ENCODE results near the gene CALCR.

Gene CALCR

DNA sequence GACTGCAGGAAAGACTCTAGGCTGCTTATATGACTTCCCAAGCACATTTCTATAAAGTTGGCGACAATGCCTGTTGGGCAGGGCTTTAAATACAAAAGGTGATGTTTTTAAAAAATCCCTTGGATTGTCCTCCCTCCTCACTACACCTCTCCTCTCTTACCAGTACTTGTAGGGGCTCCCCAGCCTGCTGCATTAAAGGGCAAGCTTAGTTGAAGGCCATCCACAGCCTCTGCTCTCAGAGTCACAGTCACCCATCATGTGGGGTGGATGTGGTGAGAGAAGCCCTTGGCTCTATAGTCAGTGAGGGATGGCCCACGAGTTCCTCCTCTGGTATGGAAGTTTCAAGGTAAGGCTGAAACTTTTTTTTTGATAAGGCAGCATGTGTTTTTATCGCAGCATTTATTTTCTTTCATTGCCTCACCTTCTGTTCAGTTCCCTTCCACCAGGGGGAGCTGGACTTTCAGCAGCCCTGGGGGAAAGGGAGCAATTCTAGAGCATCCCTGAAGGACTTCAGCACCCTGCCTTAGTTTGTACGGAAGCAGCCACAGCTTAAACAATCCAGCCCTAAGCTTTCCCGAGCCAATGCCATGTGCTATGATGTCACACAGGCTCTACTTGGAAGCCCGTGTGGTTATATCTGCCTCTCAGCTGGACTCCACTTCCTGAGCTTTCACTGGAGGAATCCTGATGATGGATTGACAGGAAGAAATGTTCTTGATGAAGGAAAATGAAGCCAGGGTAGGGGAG, 131.9 kb downstream of the CALCR start:
- no peak for FAIRE-seq

DNA sequence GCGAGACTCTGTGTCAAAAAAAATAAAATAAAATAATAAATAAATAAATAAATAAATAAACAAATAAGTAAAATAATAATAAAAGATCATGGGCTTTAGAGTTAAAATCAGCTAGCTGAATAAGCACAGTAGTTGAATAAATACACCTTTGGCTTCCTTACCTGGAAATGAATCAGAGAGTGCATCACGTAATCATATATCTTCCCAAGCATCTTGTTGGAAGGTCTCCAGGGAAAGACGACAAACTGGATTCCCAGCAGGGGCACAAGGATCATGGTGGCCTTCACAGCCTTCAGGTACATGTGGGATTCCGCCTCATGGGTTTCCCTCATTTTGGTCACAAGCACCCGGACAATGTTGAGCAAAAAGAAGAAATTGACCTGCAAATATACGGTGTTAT, 138.7 kb downstream of the CALCR start:
- FAIRE-seq, result no peak

DNA sequence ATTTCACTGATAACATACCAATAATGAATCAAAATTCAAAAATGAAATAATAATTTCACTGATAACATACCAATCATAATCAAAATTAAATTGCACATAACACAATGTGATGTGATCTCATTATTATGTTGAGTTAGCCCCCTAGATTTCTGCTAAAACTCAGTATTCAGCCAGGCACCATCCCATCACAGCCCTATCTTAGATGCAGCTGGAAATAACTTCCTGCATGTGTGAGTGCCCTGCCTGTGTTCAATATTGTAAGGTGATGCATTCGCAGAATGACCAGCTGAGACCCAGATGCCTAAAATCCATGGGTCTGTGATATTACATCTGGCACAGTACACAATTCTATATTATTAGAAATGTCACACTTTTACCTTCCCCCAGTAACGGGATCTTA, 142.4 kb downstream of the CALCR start:
- FAIRE-seq, result no peak

DNA sequence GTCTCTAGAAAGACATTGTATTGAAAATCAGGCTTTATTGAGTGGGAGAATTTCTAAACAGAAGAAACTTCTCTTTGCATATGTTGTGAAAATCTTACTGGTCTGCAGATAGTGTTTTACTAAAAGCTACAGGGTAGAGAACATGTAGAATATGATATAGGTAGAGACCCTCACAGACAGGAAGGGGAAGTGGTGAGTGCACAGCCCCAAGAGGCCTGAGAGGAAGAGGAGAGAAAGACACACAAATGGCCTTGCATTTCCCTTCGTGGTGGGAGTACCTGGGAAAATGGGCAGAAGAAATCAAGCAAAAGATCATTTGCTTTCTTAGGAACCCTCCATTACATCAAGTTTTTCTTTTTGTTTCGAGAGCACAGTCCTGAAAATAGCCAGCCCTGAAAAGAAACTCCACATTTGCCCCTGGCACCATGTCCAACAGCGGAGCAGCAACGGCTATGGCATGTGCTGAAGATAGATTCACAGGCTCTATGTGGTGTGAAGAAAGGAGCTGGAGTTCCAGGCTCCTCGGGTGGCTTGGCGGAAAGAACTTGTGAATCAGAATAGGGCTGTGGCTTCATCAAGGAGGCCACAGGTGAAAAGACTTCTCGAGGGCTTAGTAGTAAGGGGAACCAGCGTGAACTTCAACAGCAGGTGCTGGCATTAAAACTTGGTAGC, 143.5 kb downstream of the CALCR start:
- no peak for FAIRE-seq

DNA sequence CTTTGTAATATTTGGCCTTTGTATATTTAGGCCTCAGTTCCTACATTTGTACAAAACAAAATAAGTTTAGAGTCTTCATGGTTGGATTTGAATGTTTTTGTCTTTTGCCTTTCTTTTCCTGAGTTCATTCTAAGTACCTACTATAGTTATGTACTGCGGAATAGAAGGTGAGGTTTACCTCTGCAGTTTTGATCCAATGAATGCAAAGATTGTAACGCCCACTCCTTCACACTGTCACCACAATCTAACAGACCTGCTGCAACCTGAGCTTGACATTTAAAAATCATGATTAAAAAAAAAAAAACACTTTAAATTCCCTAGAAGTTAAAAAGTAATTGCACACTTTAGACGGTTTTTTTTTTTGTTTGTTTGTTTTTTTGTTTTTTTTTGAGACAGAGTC, 145.0 kb downstream of the CALCR start:
- no peak for FAIRE-seq

DNA sequence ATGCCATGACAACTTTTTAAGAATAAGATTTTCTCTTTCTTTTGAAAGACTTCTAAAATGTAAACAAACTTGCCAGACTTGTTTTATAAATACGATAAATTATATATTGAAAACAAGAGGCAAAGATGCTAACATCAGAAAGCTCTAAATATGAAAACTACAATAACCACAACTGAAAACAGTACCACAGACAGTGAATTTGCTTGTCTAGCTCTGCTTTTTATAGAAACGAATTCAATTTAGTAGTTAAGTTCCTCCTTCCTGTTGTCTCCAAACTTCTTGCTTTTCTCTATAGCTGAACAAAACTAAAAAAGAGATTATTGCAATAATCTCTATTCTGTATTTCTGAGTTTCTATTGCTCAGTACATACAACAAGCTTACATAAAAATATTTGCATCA, 147.4 kb downstream of the CALCR start:
- FAIRE-seq, result no peak

DNA sequence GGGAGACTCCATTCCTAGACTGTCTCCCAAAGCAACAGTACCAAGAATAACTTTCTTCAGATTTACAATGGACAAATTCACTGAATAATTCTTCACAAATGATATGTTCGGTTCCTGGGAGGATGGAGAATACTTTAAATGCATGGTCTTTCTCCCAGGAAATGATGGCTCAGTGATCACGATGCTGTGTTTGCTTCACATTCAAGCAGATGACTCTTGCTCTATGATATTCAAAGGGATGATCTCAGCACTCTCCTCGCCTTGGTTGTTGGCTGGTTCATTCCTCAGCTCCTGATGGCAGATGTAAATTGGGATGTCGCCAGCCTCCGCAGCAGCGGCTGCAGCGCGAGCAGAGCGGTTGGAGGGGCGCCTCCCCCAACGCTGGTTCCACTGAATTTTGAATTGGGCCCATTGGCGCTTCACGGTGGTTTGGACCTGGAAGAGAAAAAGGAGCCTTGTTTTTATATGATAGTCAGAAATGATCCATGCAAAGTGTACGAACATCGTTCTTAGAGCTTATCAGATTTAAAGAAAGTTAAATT, 148.3 kb downstream of the CALCR start:
- FAIRE-seq, result no peak

DNA sequence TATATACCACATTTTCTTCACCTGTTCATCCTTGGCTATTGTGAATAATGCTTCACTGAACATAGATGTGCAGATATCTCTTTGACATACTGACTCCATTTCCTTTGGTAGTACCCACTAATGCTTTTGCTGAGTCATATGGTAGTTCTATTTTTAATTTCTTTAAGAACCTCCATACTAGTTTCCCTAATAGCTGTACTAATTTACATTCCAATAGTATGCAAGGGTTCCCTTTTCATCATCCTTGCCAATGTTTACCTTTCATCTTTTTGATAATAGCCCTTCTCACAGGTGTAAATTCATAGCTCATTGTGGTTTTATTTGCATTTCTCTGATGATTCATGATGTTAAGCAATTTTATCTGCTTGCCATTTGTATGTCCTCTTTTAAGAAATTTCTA, 159.9 kb downstream of the CALCR start:
- no peak for FAIRE-seq

DNA sequence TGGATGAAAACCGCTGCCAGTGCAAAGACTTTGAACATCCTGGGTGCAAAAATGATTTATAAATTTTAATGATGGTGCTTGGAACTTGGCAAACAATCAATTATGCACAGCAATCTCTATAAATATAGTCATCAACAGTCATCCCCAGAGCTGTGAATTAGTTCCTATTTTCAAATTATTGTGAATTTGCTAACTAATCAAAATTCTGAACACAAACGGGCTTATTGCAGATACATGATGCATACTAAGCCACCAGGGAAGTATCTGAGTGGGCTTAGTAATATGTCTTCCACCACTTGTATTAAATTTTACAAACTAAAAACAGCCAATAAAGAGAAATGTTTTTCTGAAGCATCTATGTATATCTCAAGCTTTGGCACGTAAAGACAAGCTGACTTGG, 165.2 kb downstream of the CALCR start:
- no peak for FAIRE-seq

DNA sequence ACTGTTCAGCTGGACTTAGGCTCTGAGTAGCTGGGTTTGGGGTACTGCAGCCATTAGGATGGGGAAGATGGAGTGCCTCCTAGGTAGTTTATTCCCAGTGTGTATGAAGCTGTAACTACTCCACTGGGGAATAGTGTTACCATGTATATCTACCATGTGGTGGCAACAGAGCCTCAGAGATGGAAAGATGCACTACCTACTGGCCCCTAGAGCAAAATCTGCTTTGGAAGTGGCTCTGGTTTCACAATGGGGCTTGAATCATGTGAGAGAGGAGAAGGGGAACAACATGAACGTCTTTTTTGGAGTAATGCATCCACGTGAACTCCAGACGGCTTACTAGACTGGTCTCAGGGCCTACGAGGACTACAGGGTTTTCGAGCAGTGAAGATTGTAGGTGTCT, 167.3 kb downstream of the CALCR start:
- FAIRE-seq, result no peak

DNA sequence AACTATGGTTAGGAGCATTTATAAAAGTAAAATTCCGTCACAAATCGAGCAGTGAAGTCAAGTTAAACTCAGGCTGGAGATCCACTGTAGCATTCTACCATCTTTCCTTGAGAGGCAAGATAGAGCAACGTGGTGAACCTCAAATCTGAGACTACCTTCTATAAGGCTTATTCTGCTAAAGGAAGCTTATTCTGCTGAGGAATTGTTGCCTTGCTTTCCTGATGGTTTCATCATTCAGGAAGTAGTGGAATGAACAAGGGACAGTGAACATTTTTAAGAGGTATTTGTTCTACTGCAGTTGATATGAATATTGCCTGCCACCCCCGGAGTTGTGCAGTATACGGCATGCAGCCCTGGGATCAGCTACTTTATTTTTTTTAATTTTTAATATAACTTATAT, 171.6 kb downstream of the CALCR start:
- no peak for FAIRE-seq

DNA sequence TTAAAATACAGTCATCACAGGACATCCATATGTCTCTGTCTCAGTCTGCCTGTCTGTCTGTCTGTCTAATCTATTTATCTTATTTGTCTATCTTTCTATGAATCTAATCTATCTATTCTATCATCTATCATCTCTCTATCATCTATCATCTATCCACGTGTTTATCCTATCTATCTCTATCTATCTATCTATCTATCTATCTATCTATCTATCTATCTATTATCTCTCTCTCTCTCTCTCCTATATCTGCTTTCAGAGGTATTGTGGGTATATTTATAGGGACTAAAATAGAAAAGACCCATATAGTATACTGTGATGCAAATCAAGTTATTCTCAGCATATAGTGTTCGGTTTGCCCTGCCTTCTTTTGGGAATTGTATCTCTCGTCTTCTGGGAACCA, 174.9 kb downstream of the CALCR start:
- FAIRE-seq, result no peak

DNA sequence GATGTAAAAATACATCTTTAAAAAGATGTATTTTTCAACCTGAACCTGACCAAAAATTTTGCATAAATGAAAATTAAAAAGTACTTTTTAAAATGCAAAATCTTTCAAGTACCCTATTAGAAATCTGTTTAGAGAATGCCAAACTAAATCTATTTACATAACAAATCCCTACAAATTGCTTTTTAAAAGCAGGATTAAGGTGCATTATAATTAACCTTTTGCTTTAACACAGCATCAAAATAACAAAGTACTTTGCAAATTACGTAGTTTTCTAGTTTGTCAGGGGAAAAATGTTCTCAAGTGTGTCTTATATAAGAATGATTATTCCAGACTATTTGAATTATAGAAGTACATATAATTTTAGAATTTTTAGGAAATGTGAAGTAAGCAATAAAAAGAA, 181.5 kb downstream of the CALCR start:
- no peak for FAIRE-seq

DNA sequence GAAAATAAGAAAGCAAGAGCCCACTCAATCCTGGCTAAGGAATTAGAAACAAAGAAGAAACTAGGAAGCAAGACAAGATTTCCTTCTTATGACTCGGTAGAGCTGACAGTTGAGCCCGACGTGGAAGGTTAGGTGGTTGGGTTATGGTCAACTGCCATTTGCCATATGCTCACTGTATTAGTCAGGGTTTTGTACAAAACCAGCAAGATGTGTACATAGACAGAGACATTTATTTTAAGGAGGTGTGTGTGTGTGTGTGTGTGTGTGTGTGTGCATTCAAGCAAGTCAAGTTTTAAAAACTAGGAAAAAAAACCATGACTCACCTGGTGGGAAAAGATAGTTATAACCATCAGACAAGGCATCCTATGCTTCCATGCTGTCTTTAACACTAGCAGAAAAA, 183.9 kb downstream of the CALCR start:
- no peak for FAIRE-seq

DNA sequence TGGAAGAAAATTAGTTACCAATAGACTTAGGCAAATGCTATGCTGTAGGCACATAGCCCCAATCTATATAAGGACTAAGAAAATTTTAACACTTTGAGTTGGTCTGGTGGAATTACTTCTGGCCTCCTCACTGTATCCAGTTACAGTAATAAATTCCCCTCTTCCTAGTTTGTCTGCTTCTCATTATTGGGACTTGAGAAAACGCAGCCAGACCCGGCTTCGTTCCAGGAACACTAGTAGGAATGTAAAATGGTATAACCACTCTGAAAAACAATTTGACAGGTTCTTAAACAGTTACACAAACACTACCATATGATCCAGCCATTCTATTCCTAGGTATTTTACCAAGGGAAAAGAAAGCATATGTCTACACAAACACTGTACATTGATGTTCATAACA, 192.2 kb downstream of the CALCR start:
- no peak for FAIRE-seq

DNA sequence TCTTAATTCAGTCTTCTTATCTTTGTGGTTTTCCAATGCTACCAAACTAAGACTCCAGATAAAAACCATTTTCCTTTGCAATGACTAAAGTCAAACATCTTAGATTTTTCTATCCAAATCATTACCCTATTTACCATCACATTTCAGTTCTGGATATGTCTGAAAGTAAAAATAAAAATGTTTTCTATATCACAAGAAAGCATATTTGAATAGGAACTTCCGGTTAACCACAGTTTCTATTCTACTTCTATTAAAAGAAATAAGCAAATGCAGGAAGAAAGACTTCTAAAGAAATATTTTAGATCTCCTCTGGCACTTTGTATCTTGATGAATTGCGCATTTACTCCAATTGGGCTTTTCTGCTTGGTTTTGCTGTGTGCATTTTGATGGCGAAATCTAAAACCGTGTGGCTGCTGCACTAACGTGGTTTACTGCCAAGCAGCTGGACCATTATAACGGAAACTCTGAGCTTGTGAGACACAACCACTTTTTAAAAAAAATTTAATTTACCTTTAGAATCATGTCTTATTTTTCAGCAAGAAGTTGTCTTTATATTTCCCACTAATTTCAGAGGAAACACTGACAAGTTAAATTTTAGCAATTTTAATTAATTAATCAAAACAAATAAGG, 196.3 kb downstream of the CALCR start:
- no peak for FAIRE-seq

DNA sequence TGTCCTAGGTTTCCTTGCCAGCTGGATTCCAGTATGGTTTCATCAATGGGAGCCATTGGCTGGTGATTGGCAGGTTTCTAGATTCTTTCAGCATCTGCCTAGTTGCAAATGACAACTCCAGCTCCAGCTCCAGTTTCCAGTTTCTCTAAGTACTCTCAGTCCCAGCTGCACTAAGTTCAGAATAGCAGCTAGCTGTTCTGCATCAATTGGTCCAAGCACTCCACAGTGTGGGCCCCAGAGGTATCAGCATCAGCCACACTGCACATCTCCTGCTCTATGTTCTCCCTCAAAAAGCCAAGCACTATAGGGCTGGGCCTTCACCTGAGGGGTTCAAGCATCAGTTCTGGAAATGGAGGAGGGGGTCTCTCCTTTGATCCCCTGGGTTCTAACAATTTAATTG, 198.9 kb downstream of the CALCR start:
- FAIRE-seq, result no peak
